HG03571 (cell line): ENCODE results near the gene PHKA2.
A peak's percentile ranks its signal among the peaks of the same experiment; 100 is the strongest.
"Not testable (repeated sequence)": the region's sequence is repeated elsewhere in the genome, so short reads cannot be mapped to it uniquely, and the experiment has no call there.

ENCODE experiments used
- ATAC-seq: cut with Tn5 transposase; IDR thresholded peaks from one replicate; pipeline ENCODE4 v1.9.1; 2021; ENCODE audit not compliant: unreplicated experiment

PHKA2 gene

GRCh38 chrX:18872621-18873020, 111.3 kb downstream of the PHKA2 start:
- no peak for ATAC-seq

- ATAC-seq, result no peak
These were observed 111.9 kb downstream of the PHKA2 start for GRCh38 chrX:18871970-18872369.

- ATAC-seq, result no peak
These were observed 112.6 kb downstream of the PHKA2 start for GRCh38 chrX:18871161-18871890.

GRCh38 chrX:18864390-18864920, 119.5 kb downstream of the PHKA2 start:
- no peak for ATAC-seq

- no peak for ATAC-seq
These were observed 122.4 kb downstream of the PHKA2 start for GRCh38 chrX:18861511-18861910.

- no peak for ATAC-seq
These were observed 127.3 kb downstream of the PHKA2 start for GRCh38 chrX:18856645-18856997.

GRCh38 chrX:18855919-18856644, 127.8 kb downstream of the PHKA2 start:
- ATAC-seq, result peak; percentile 93

GRCh38 chrX:18847901-18848300, 136.0 kb downstream of the PHKA2 start:
- ATAC-seq, result not testable (repeated sequence)
